ENCODE results near the gene CFAP45.

Gene CFAP45

GRCh38 chr1:159945483-159946241, 45.7 kb upstream of the CFAP45 start, which contains the start of gene IGSF9:
IGSF9 (minus strand) TSS chr1:159945613; CDS start chr1:159943454, 2,159 bp downstream.
- TF ChIP-seq SIN3A (IDR thresholded peaks at IDR 0.05; ENCODE audit: borderline replicate concordance, insufficient read depth, low read length) (no peak), FOXP2 (optimal IDR thresholded peaks at IDR 0.05; ENCODE audit: borderline replicate concordance, extremely low read depth, extremely low read length, insufficient read depth) (no peak), TAF1 (IDR thresholded peaks at IDR 0.05; ENCODE audit: borderline replicate concordance, insufficient read depth, low read length) (no peak), POLR2AphosphoS5 (IDR thresholded peaks at IDR 0.05; ENCODE audit: low read depth, low read length) (no peak)
- TF ChIP-seq, protein P1, sequence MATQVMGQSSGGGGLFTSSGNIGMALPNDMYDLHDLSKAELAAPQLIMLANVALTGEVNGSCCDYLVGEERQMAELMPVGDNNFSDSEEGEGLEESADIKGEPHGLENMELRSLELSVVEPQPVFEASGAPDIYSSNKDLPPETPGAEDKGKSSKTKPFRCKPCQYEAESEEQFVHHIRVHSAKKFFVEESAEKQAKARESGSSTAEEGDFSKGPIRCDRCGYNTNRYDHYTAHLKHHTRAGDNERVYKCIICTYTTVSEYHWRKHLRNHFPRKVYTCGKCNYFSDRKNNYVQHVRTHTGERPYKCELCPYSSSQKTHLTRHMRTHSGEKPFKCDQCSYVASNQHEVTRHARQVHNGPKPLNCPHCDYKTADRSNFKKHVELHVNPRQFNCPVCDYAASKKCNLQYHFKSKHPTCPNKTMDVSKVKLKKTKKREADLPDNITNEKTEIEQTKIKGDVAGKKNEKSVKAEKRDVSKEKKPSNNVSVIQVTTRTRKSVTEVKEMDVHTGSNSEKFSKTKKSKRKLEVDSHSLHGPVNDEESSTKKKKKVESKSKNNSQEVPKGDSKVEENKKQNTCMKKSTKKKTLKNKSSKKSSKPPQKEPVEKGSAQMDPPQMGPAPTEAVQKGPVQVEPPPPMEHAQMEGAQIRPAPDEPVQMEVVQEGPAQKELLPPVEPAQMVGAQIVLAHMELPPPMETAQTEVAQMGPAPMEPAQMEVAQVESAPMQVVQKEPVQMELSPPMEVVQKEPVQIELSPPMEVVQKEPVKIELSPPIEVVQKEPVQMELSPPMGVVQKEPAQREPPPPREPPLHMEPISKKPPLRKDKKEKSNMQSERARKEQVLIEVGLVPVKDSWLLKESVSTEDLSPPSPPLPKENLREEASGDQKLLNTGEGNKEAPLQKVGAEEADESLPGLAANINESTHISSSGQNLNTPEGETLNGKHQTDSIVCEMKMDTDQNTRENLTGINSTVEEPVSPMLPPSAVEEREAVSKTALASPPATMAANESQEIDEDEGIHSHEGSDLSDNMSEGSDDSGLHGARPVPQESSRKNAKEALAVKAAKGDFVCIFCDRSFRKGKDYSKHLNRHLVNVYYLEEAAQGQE (IDR thresholded peaks at IDR 0.05; ENCODE audit: insufficient read depth in 1 of 2, low read depth in 2 of 2, low read length in 2 of 2) = no peak

GRCh38 chr1:159944623-159945455, 44.9 kb upstream of the CFAP45 start:
- no peak for TF ChIP-seq TAF1 (IDR thresholded peaks at IDR 0.05; ENCODE audit: borderline replicate concordance, insufficient read depth, low read length)

DNA sequence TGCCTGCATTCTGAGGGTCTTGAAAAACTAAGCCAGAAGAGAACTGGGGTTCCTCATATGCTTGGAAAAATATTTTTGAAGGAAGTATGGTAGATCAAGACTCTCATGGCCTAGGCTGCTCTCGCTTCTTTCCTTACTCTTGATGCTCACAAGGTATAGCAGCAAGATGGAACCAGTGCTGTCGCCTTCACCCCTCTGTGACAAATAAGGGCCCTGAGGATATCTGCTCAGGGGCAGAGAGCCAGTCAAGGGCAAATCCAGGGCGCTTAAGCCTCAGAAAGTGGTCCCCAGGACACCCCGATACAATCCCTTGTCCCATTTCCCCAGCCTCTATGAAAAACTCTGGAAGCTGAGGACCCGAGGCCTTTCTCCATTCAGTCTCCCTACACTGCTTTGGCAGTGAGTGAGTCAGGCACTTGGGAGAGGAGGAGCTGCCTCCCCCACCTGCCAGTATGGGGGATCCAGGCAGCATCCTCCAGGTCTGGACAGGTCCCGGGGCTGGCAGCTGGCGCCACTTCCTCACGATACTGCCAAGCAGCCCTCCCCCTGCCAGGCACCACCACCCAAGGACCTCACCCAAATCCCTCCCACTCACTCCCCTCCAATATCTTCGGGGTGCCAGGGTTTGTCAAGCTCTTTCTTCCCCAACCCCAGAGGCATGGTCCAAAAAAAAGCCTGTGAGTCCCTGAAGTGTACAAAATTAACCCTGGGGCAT, 44.1 kb upstream of the CFAP45 start:
- TF ChIP-seq FOXP2 (optimal IDR thresholded peaks at IDR 0.05; ENCODE audit: borderline replicate concordance, extremely low read depth, extremely low read length, insufficient read depth) (no peak), POLR2AphosphoS5 (IDR thresholded peaks at IDR 0.05; ENCODE audit: low read depth, low read length) (no peak), TAF1 (IDR thresholded peaks at IDR 0.05; ENCODE audit: borderline replicate concordance, insufficient read depth, low read length) (no peak), SIN3A (IDR thresholded peaks at IDR 0.05; ENCODE audit: borderline replicate concordance, insufficient read depth, low read length) (no peak)
- TF ChIP-seq, protein P1 (IDR thresholded peaks at IDR 0.05; ENCODE audit: insufficient read depth in 1 of 2, low read depth in 2 of 2, low read length in 2 of 2) = no peak

- TF ChIP-seq FOXP2 (optimal IDR thresholded peaks at IDR 0.05; ENCODE audit: borderline replicate concordance, extremely low read depth, extremely low read length, insufficient read depth) = no peak
- TF ChIP-seq POLR2AphosphoS5 (IDR thresholded peaks at IDR 0.05; ENCODE audit: low read depth, low read length) = no peak
- no peak for TF ChIP-seq TAF1 (IDR thresholded peaks at IDR 0.05; ENCODE audit: borderline replicate concordance, insufficient read depth, low read length)
- TF ChIP-seq SIN3A (IDR thresholded peaks at IDR 0.05; ENCODE audit: borderline replicate concordance, insufficient read depth, low read length) = no peak
Measured at GRCh38 chr1:159943278-159943640, 43.3 kb upstream of the CFAP45 start.

DNA sequence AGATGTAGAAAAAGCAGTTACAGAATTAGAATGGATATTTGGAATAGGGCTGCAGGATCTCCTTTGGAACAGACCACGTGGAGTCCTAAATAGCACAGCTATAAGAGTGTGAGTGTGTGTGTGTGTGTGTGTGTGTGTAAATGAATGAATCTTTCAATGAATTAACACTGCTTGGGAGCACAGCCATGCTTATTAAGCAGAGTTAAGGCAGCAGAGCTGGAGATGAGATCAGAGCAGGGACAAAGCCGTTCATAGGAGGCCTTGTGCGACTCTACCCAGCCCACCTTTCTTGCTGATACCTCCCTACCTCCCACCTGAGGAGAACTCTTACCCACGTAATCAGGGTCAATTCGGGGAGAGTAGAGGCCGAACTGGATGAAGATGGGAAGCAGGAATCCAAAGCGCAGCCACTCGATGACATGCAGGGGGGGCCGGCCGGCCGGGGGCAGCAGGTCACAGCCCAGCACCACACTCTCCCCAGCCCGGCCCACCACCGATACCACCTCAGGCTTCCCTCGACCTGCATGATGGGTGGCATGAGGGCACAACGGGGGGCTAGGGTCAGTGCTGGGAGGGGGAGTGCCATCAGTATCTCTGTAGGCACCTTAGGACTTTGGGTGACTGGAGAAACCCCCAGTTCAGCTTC, 42.8 kb upstream of the CFAP45 start:
- TF ChIP-seq POLR2AphosphoS5 (IDR thresholded peaks at IDR 0.05; ENCODE audit: low read depth, low read length) (no peak), TAF1 (IDR thresholded peaks at IDR 0.05; ENCODE audit: borderline replicate concordance, insufficient read depth, low read length) (no peak), FOXP2 (optimal IDR thresholded peaks at IDR 0.05; ENCODE audit: borderline replicate concordance, extremely low read depth, extremely low read length, insufficient read depth) (no peak), SIN3A (IDR thresholded peaks at IDR 0.05; ENCODE audit: borderline replicate concordance, insufficient read depth, low read length) (no peak)
- TF ChIP-seq, protein P1 (IDR thresholded peaks at IDR 0.05; ENCODE audit: insufficient read depth in 1 of 2, low read depth in 2 of 2, low read length in 2 of 2) = no peak
